Body of pancreas (tissue), 4 donors: ENCODE data around the gene DNAJB2. TPM values are rescaled to one million over a fixed set of nuclear protein-coding genes. Genes with fewer than 3 reads are reported as not detected.
"Not testable (repeated sequence)": the region's sequence is repeated elsewhere in the genome, so short reads cannot be mapped to it uniquely, and the experiment has no call there.

Experiments
- ATAC-seq: fragments of 150-250 bp; one replicate; pipeline ENCODE4 v1.9.1; 2016
- DNase-seq, 4 donors: peaks; one replicate each; pipeline ENCODE4 v3.0.0-alpha.2; 2019
- H3K27ac ChIP-seq, 4 donors: fragments of 200-600 bp; sonication (generic); 1 replicate in 3 of 4; 2 replicates in 1 of 4; pipeline versions ENCODE4 v1.5.1 to v1.6.1; 2016 to 2019; ENCODE audit warnings: mild to moderate bottlenecking in 1 of 4, mixed read lengths in 1 of 4, moderate library complexity in 1 of 4
- H3K27me3 ChIP-seq, 2 donors: fragments of 200-600 bp; sonication (generic); one replicate each; pipeline ENCODE4 v1.6.0; 2016; ENCODE audit warnings: mild to moderate bottlenecking in 1 of 2
- H3K36me3 ChIP-seq, 2 donors: fragments of 200-600 bp; sonication (generic); replicated peaks in 1 of 2; 2 replicates each; pipeline ENCODE4 v1.5.1; 2016; ENCODE audit warnings: low read depth in 2 of 2; ENCODE audit not compliant: insufficient read depth in 1 of 2
- H3K4me1 ChIP-seq: fragments of 200-600 bp; sonication (generic); one replicate; pipeline ENCODE4 v1.6.0; 2016
- H3K4me3 ChIP-seq, 2 donors: fragments of 200-600 bp; sonication (generic); 1 replicate in 1 of 2; 2 replicates in 1 of 2; pipeline ENCODE4 v1.5.1; 2016 to 2019
- H3K9me3 ChIP-seq, 3 donors: fragments of 200-600 bp; sonication (generic); 1 replicate in 2 of 3; 2 replicates in 1 of 3; pipeline ENCODE4 v1.5.1; 2016
- POLR2A ChIP-seq, 3 donors: fragments of 450-650 bp; IDR thresholded peaks; one replicate each; pipeline ENCODE4 v1.6.1; 2016; ENCODE audit warnings: antibody characterized with exemption in 3 of 3, mild to moderate bottlenecking in 2 of 3
- WGBS, 2 donors: methylation state at CpG; one replicate each; pipeline ENCODE4 v1.1.5; 2017; 5-methylcytosine and 5-hydroxymethylcytosine counted together
- intact Hi-C: fragments of 100-400 bp; cut with DNase I; formaldehyde crosslinking; loops from one replicate; pipeline ENCODE4 v1.15.1; 2023
- total RNA-seq, 2 donors: library from RNA; depleted of rRNA; stranded (reverse); fragments of >200 nt; gene quantifications; one replicate each; pipeline ENCODE4 v1.1.0, GENCODE V29; 2016
- TF ChIP-seq, protein P1 (sequence below), 7 experiments: fragments of 450-650 bp in 4 of 7; fragments of 200-600 bp in 3 of 7; sonication (generic) in 3 of 7; IDR thresholded peaks; one replicate each; pipeline ENCODE4 v1.5.1; 2016 to 2019; ENCODE audit warnings: antibody characterized with exemption in 7 of 7

DNAJB2 gene
- total RNA-seq, 2 donors from 2014 or later: 60.3 to 68.0 TPM

DNA sequence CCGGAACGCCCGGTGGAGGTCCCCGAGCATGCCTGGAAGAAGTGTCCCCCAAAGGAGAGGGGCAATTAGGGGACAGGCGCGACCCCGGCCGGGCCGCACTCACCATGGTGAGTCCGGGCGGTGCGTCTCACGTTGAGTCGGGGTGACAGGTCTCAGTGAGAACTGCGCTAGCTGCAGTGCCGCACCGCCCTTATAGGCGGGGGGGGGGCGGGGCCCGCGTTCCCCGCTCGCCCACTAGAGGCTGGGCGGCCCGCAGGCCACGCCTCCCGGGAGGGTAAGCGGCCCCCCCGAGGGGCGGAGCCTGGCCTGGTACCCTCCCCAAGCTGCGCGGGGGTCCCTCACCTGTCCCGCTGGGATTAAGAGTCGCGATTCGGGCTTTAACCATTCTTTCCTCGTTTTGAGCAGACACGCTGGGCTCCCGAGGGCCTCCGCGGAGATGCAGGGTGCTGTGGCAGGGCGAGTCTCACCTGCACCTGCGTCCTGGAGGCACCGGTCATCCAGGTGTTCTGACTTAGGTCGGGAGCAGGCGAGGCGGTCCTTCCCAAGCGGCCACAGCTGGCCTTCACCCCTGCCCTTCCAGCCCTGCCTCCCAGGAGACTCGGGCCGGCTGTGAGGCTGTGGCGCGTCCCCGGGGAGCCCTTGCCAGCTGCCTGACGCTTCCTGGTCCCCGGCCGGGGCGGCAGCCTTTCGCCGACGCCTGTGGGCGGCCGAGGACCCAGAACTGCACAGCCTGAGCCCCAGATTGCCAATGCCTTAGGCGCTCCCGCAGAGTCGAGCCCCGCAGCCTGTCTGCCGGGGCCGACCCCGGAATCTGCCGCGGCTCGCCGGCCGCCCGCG, 25.2 kb upstream of the DNAJB2 start, which contains the start of gene TUBA4A:
TSS of gene TUBA4A (minus strand) at position 166 of the 837 bp plus-strand sequence. CDS start at position 106, 60 bp downstream.
- WGBS, 2 donors: 1% methylated on average over 45 of the region's 76 CpGs; no CpG with 5 or more reads in 1 of the 2 donors
- DNase-seq (peak; percentile 90 to 95 (median 92)), ATAC-seq (peak; percentile 81)
- no peaks in the 10 kb centered on the region for H3K9me3 ChIP-seq
- H3K36me3 ChIP-seq: peaks cover 0 to 2% of the 10 kb centered on the region in 2 donors
- H3K27me3 ChIP-seq: no peaks in the 10 kb centered on the region
- peak within 1 kb of the TSS; percentile 20 to 67 for H3K4me3 ChIP-seq
- intact Hi-C loops: no loop called here
- TF ChIP-seq POLR2A (IDR thresholded peaks at IDR 0.05): peak; percentile 96 to 97 (median 97)
- TF ChIP-seq, protein P1, sequence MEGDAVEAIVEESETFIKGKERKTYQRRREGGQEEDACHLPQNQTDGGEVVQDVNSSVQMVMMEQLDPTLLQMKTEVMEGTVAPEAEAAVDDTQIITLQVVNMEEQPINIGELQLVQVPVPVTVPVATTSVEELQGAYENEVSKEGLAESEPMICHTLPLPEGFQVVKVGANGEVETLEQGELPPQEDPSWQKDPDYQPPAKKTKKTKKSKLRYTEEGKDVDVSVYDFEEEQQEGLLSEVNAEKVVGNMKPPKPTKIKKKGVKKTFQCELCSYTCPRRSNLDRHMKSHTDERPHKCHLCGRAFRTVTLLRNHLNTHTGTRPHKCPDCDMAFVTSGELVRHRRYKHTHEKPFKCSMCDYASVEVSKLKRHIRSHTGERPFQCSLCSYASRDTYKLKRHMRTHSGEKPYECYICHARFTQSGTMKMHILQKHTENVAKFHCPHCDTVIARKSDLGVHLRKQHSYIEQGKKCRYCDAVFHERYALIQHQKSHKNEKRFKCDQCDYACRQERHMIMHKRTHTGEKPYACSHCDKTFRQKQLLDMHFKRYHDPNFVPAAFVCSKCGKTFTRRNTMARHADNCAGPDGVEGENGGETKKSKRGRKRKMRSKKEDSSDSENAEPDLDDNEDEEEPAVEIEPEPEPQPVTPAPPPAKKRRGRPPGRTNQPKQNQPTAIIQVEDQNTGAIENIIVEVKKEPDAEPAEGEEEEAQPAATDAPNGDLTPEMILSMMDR (IDR thresholded peaks at IDR 0.05): peak in 4 of 7 experiments; percentile 23 to 51 (median 42)
- peaks cover 53% of the 10 kb centered on the region for H3K4me1 ChIP-seq
- H3K27ac ChIP-seq: peak within 1 kb of the TSS; percentile 77 to 96 (median 86)

DNA sequence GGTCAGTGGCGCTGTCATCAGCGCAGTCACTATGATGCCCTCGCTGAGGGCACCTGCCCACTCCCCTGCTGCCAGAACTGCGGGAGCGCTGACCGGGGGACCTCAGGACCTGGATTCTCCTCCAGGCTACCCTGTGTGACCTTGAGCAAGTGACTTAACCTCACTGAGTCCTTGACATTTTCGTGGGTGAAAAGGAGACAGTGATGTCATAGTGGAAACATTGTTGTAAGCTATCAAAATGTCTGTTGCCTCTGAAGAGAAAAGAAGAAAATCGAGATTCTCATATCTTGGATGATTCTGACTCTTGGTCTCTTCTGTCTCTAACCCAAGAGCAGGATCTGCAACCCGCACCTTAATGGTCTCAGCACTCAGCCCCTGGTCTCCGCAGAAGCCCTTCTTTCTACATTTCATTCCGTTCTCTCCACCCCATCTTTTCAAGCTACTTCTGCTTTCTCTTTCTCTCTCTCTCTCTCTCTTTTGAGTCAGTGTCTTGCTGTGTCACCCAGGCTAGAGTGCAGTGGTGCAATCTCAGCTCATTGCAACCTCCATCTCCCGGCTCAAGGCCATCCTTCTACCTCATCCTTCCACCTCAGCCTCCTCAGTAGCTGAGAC, 24.5 kb upstream of the DNAJB2 start:
- DNase-seq (no peak), ATAC-seq (peak; percentile 4)
- intact Hi-C loops: no loop called here
- Histone ChIP-seq H3K9me3 (no peaks in the 10 kb centered on the region), H3K36me3 (peaks cover 0 to 2% of the 10 kb centered on the region in 2 donors), H3K27ac (peak overlapping the region; percentile 77 to 96 (median 86)), H3K27me3 (no peaks in the 10 kb centered on the region), H3K4me3 (peak overlapping the region; percentile 20 to 67), H3K4me1 (peaks cover 46% of the 10 kb centered on the region)
- WGBS, 2 donors: 19 to 44% methylated on average over 6 to 11 of the region's 12 CpGs
- TF ChIP-seq, protein P1 (IDR thresholded peaks at IDR 0.05): no peak
- TF ChIP-seq POLR2A (IDR thresholded peaks at IDR 0.05): no peak

DNA sequence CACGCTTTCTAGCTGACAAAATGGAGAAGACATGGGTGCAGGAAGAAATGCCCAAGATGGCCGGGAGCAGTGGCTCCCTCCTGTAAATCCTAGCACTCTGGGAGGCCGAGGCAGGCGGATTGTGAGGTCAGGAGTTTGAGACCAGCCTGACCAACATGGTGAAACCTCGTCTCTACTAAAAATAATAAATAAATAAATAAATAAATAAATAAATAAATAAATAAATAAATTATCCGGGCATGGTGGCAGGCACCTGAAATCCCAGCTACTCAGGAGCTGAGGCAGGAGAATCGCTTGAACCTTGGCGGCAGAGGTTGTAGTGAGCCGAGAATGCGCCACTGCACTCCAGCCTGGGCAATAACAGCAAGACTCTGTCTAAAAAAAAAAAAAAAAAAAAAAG, 20.2 kb upstream of the DNAJB2 start:
- H3K27ac ChIP-seq, H3K36me3 ChIP-seq, DNase-seq, H3K4me3 ChIP-seq, intact Hi-C loops, H3K9me3 ChIP-seq, H3K4me1 ChIP-seq, ATAC-seq, H3K27me3 ChIP-seq: not testable (repeated sequence)
- 82 to 90% methylated on average over 10 of the region's 10 CpGs for whole genome bisulfite sequencing, 2 donors

DNA sequence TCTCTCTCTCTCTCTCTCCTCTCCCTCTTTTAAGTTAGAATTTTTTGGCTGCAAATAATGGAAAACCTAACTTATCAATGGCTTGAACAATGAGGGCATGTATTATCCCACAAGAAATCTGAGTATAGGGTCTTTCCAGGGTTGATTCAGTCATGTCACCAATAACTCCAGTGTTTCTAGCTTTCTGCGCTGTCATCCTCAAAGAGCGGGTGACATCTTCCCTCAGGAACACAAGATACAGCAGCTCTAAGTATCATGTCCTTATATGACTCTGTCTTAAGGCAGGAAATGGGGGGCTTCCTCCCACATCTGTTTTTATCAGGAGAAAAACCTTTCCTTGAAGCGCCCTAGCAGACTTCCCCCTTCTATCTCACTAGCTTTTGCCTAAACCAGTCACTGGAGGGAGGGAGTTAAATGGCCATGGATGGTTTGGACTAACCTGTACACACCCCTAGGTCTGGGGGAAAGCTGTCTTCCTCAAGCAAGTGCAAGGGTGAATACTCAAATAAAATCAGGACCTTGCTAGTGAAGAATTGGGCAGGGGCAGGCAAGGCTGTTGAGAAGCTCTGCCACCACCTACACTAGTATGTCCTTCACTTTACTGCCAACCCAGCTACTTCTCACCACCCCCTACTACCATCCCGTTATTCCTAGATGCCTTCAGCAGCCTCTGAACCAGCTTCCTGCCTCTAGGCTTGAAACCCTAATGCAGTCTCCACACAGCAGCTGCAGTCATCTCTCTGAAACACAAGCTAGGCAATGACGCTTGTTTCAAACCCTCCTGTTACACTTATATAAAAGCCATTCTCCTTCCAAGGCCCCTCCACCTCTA, 17.9 kb upstream of the DNAJB2 start:
- ATAC-seq (no peak), DNase-seq (no peak)
- Histone ChIP-seq H3K27ac (no peak overlapping the region), H3K4me1 (no peaks in the 10 kb centered on the region), H3K9me3 (no peaks in the 10 kb centered on the region), H3K4me3 (no peak overlapping the region), H3K27me3 (no peaks in the 10 kb centered on the region), H3K36me3 (no peaks in the 10 kb centered on the region)
- 53 to 72% methylated on average over 5 of the region's 5 CpGs for WGBS, 2 donors
- TF ChIP-seq, protein P1 (IDR thresholded peaks at IDR 0.05): no peak
- TF ChIP-seq POLR2A (IDR thresholded peaks at IDR 0.05): no peak
- intact Hi-C loops: no loop called here

DNA sequence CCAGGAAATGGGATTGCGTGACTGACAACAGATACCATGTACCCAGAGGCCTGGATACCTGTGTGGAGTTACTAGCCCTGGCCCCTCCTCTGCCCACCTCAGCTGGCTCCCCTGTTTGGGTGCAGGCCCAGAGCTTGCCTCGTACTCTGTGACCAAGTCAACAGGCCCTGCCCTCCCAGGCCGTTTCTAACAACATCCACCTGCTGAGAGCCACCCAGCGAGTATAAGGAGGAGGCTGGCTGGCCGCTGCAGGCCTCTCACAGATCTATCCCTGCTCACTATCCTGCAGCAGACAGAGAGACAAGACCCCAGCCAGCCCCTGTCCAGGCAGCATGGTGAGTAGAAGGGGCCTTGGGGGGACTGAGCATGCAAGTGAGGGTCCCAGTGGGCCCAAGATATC, 12.9 kb upstream of the DNAJB2 start:
- TF ChIP-seq, protein P1 (IDR thresholded peaks at IDR 0.05): no peak
- TF ChIP-seq POLR2A (IDR thresholded peaks at IDR 0.05): no peak
- H3K9me3 ChIP-seq: no peaks in the 10 kb centered on the region
- no peaks in the 10 kb centered on the region for H3K27me3 ChIP-seq
- no peak overlapping the region for H3K27ac ChIP-seq
- intact Hi-C loops: no loop called here
- H3K4me1 ChIP-seq: peaks cover 9% of the 10 kb centered on the region
- WGBS, 2 donors: 80 to 100% methylated on average over 1 to 5 of the region's 5 CpGs
- no peak for DNase-seq
- H3K4me3 ChIP-seq: no peak overlapping the region
- no peak for ATAC-seq
- H3K36me3 ChIP-seq: no peaks in the 10 kb centered on the region
